HEK293T (cell line): ENCODE data around the gene LCOR.

Experiments used
- BHLHE40 ChIP-seq: fragments of 450-650 bp; IDR thresholded peaks from 2 replicates; pipeline ENCODE4 v1.6.1; 2016; ENCODE audit warnings: mild to moderate bottlenecking, moderate library complexity, borderline replicate concordance
- CTBP1 ChIP-seq: fragments of 450-650 bp; IDR thresholded peaks from 2 replicates; pipeline ENCODE4 v1.6.1; 2016; ENCODE audit warnings: borderline replicate concordance
- ELF4 ChIP-seq: fragments of 450-650 bp; IDR thresholded peaks from 2 replicates; pipeline ENCODE4 v1.6.1; 2017; ENCODE audit warnings: antibody characterized with exemption
- FOXA1 ChIP-seq: fragments of 450-650 bp; IDR thresholded peaks from 2 replicates; pipeline ENCODE4 v1.6.1; 2016; ENCODE audit warnings: mild to moderate bottlenecking
- FOXK2 ChIP-seq: fragments of 450-650 bp; IDR thresholded peaks from 2 replicates; pipeline ENCODE4 v1.6.1; 2016; ENCODE audit warnings: mild to moderate bottlenecking
- HDGF ChIP-seq: fragments of 450-650 bp; IDR thresholded peaks from 2 replicates; pipeline ENCODE4 v1.6.1; 2017; ENCODE audit warnings: antibody characterized with exemption, borderline replicate concordance
- NFRKB ChIP-seq: fragments of 450-650 bp; IDR thresholded peaks from 2 replicates; pipeline ENCODE4 v1.6.1; 2016; ENCODE audit warnings: mild to moderate bottlenecking, moderate library complexity
- SP1 ChIP-seq: fragments of 450-650 bp; IDR thresholded peaks from 2 replicates; pipeline ENCODE4 v1.6.1; 2017
- SUZ12 ChIP-seq: fragments of 450-650 bp; IDR thresholded peaks from 2 replicates; pipeline ENCODE4 v1.6.1; 2016; ENCODE audit warnings: mild to moderate bottlenecking
- TF ChIP-seq, protein P1 (sequence below): fragments of 450-650 bp; IDR thresholded peaks from 2 replicates; pipeline ENCODE4 v1.6.1; 2016

DNA sequence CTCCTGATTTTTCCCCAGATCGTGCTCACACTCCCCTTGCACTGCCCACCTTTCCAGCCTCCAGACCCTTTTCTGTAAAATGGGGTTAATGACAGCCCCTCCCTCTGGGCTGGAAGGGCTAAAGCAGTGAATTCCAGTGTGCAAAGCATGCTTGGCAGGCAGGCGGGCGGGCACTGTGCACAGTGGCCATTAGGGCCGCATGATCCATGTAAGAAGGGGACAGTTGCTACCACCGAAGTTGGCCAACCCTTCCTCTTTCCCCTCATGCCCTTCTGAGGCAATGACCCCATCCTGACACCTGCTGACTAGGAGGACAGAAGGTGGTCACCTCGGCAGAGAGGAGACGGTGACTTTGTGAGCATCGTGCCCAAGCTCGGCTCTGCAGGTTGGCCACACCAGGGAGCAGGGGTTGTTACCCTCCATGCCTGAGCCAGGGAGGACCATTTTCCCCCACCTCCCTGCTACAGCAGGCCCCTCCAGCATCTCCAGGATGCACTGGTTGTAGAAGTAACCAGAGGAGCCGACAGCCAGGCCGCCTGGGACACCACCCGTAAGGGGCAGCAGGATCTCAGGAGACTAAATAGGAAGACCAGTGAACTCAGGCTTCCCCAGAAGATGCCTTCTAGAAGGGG is 187.2 kb downstream of the LCOR start:
- TF ChIP-seq ELF4 (no peak), BHLHE40 (no peak), SUZ12 (no peak), NFRKB (no peak), FOXA1 (no peak), SP1 (no peak), HDGF (no peak), CTBP1 (no peak), FOXK2 (no peak)
- TF ChIP-seq, protein P1, sequence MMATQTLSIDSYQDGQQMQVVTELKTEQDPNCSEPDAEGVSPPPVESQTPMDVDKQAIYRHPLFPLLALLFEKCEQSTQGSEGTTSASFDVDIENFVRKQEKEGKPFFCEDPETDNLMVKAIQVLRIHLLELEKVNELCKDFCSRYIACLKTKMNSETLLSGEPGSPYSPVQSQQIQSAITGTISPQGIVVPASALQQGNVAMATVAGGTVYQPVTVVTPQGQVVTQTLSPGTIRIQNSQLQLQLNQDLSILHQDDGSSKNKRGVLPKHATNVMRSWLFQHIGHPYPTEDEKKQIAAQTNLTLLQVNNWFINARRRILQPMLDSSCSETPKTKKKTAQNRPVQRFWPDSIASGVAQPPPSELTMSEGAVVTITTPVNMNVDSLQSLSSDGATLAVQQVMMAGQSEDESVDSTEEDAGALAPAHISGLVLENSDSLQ, result no peak
